ENCODE measurements around the gene SAMSN1.

SAMSN1 gene

GRCh38 chr21:14435423-14435822 is 110.7 kb downstream of the SAMSN1 start:
- DNase-seq (ENCODE audit: low spot score): no peak
- no peak for FAIRE-seq
